ENCODE measurements around the gene APCDD1L. TPM values are rescaled to one million over a fixed set of nuclear protein-coding genes. Genes with fewer than 3 reads are reported as not detected.

Gene APCDD1L
- total RNA-seq, 1 donor from 2014 or later: not detected

DNA sequence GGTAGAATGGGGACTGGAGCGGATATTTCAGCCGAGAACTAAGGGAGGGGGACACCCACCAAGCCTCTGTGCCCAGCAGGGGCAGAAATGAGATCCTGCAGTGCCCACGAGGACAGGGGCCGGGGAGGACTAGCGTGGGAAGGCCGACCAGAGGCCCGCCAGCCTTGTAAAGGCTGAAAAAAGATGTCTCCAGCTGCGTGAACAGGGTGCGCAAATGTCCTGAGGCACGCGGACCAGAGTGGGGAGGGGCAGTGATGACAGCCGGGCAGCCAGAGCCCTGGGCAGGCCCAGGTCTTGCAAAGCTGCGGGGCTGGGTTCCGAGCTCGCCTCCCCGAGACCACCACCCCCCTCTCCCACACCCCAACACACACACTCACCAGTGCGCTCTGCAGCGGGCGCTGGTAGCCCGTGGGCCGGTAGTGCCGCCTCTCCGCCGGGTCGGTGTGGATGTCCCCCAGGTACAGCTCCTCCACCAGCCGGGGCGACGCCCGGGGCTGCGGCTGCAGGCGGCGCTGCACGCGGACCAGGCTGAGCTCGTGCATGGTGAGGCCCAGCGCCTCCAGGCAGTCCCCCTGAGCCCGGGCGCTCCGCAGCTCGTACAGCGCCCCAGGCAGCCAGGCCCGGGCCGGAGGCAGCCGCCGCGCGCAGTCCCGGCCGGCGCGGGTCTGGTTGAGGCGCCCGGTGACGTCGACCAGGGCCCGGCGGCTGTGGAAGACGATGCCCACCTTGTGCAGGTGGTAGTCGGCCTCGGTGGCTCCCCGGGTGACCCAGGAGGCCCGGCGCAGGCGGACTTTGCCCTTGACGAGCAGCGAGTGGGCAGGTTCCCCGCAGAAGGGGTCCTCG lies 48.2 kb downstream of the APCDD1L start:
- H3K27ac Mint-ChIP-seq (ENCODE audit: unreplicated experiment): no peak overlapping the region
- no peak for TF ChIP-seq CTCF (IDR thresholded peaks at IDR 0.05; ENCODE audit: partially characterized antibody, unreplicated experiment)
- no peaks in the 10 kb centered on the region for H3K27me3 Mint-ChIP-seq (ENCODE audit: unreplicated experiment)
- peaks cover 15% of the 10 kb centered on the region for H3K4me1 Mint-ChIP-seq (ENCODE audit: low read depth, unreplicated experiment)
- no peak overlapping the region for H3K4me3 Mint-ChIP-seq (ENCODE audit: unreplicated experiment)
- DNase-seq: no peak
- H3K9me3 Mint-ChIP-seq (ENCODE audit: unreplicated experiment): peaks cover 2% of the 10 kb centered on the region
- peaks cover 1% of the 10 kb centered on the region for H3K36me3 Mint-ChIP-seq (ENCODE audit: unreplicated experiment)

DNA sequence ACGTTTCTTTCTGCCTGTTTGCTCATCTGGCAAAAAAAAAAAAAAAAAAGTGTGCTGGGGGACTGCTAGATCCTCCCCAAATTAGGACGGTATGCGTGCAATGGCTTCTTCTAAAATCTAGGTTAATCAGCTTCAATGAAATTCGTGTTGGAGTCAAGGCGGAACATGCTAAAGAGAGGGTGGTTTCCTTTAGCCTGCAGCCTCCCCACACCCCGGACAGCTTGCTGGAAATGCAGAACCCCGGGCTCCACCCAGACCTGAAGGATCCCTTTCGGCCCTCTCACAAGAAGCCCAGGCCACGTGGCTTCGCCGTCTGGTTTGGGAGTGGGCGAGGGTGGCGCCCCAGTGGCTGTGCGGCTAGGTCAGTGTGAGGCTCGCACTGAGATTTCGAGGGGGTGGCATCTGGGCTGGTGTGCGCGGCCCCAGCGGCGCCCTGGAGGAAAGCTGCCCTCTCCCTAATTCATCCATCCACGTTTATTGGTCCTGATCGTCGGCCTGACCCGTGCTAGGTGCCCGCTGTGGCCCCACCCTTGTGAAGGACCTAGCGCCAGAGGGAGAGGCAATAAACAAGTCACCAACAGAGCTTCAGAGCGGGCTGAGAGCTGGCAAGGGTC lies 49.0 kb downstream of the APCDD1L start:
- peaks cover 5% of the 10 kb centered on the region for H3K36me3 Mint-ChIP-seq (ENCODE audit: unreplicated experiment)
- H3K27ac Mint-ChIP-seq (ENCODE audit: unreplicated experiment): no peak overlapping the region
- H3K4me3 Mint-ChIP-seq (ENCODE audit: unreplicated experiment): no peak overlapping the region
- peaks cover 14% of the 10 kb centered on the region for H3K4me1 Mint-ChIP-seq (ENCODE audit: low read depth, unreplicated experiment)
- no peaks in the 10 kb centered on the region for H3K27me3 Mint-ChIP-seq (ENCODE audit: unreplicated experiment)
- peaks cover 2% of the 10 kb centered on the region for H3K9me3 Mint-ChIP-seq (ENCODE audit: unreplicated experiment)
- TF ChIP-seq CTCF (IDR thresholded peaks at IDR 0.05; ENCODE audit: partially characterized antibody, unreplicated experiment): no peak
- DNase-seq: no peak

DNA sequence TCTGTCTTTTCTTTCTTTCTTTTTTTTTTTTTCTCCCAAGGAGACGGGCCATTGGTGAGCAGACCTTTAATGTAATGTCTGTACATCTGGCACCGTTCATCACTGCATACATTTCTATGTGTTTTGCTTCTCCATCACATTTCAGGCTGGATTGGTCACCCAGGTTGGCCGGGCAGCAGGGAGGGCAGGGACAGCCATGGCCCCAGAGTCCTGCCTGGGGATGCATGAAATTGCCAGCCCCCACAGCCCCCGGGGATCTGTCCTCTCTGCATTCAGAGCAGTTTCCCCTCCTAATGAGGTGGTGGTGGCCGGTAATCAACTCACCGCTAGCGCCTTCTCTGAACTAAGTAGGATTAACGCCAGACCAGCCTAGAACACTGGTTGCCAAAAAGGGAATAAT lies 50.4 kb downstream of the APCDD1L start:
- Mint-ChIP-seq H3K4me3 (ENCODE audit: unreplicated experiment) (no peak overlapping the region), H3K27me3 (ENCODE audit: unreplicated experiment) (no peaks in the 10 kb centered on the region), H3K4me1 (ENCODE audit: low read depth, unreplicated experiment) (peaks cover 17% of the 10 kb centered on the region), H3K9me3 (ENCODE audit: unreplicated experiment) (peaks cover 2% of the 10 kb centered on the region), H3K36me3 (ENCODE audit: unreplicated experiment) (peaks cover 5% of the 10 kb centered on the region), H3K27ac (ENCODE audit: unreplicated experiment) (peak overlapping the region; percentile 33)
- TF ChIP-seq CTCF (IDR thresholded peaks at IDR 0.05; ENCODE audit: partially characterized antibody, unreplicated experiment): no peak
- DNase-seq: peak; percentile 46

DNA sequence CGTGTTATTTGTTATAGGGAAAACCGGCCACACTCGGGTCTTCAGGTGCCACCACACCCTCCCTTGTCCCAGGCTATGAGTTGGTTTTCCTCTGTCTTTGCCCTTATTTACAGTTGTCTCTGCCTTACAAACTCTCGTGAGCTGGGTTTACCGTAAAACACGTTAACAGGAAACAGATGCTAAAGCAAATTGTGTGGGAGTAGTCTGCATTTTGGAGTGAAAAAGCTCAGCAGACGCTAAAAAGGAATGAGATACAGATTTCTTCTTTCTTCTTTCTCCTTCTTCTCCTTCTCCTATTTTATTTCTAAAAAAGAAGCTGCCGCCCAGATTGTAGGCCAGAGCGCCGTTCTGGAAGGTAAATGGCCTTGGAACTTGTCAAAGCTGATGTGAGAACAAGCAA lies 51.9 kb downstream of the APCDD1L start:
- H3K9me3 Mint-ChIP-seq (ENCODE audit: unreplicated experiment): peaks cover 2% of the 10 kb centered on the region
- H3K27me3 Mint-ChIP-seq (ENCODE audit: unreplicated experiment): no peaks in the 10 kb centered on the region
- TF ChIP-seq CTCF (IDR thresholded peaks at IDR 0.05; ENCODE audit: partially characterized antibody, unreplicated experiment): no peak
- DNase-seq: no peak
- peaks cover 32% of the 10 kb centered on the region for H3K4me1 Mint-ChIP-seq (ENCODE audit: low read depth, unreplicated experiment)
- no peak overlapping the region for H3K27ac Mint-ChIP-seq (ENCODE audit: unreplicated experiment)
- H3K4me3 Mint-ChIP-seq (ENCODE audit: unreplicated experiment): no peak overlapping the region
- peaks cover 5% of the 10 kb centered on the region for H3K36me3 Mint-ChIP-seq (ENCODE audit: unreplicated experiment)

DNA sequence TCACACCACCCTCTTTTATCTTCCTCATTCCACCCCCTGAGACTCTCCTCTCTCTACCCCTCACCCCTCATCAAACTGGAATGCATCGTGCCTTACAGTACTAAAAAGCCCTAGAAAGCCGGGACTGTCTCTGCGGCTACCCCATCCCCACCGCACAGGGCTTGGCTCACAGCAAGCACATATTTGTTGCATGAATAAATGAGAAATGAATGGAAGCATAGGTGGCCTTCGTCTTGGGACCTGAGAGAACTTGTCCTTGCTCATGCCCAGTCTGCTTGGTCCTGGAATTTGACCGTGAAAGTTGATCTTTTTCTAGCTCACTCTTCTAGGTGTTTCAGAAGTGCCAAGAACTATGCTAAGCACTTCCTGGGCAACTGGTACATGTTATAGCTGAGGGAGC lies 53.3 kb downstream of the APCDD1L start:
- H3K27me3 Mint-ChIP-seq (ENCODE audit: unreplicated experiment): peaks cover 1% of the 10 kb centered on the region
- DNase-seq: no peak
- H3K36me3 Mint-ChIP-seq (ENCODE audit: unreplicated experiment): peaks cover 5% of the 10 kb centered on the region
- H3K4me1 Mint-ChIP-seq (ENCODE audit: low read depth, unreplicated experiment): peaks cover 40% of the 10 kb centered on the region
- no peak overlapping the region for H3K4me3 Mint-ChIP-seq (ENCODE audit: unreplicated experiment)
- peaks cover 4% of the 10 kb centered on the region for H3K9me3 Mint-ChIP-seq (ENCODE audit: unreplicated experiment)
- no peak for TF ChIP-seq CTCF (IDR thresholded peaks at IDR 0.05; ENCODE audit: partially characterized antibody, unreplicated experiment)
- H3K27ac Mint-ChIP-seq (ENCODE audit: unreplicated experiment): no peak overlapping the region
